HepG2 (cell line): ENCODE results near the gene TULP4. TPM values are rescaled to one million over a fixed set of nuclear protein-coding genes. Genes with fewer than 3 reads are reported as not detected.

Experiments
- DNMT1 ChIP-seq: sonication (generic); formaldehyde crosslinking; IDR thresholded peaks from 2 replicates; pipeline ENCODE4 v1.5.1; 2020; ENCODE audit warnings: mild to moderate bottlenecking, missing genetic modification reagents
- ELF4 ChIP-seq: sonication (generic); formaldehyde crosslinking; IDR thresholded peaks from 2 replicates; pipeline ENCODE4 v1.5.0; 2020; ENCODE audit warnings: missing genetic modification reagents, mild to moderate bottlenecking, moderate library complexity, borderline replicate concordance
- KLF16 ChIP-seq, 2 experiments: sonication (generic) in 1 of 2; formaldehyde crosslinking in 1 of 2; IDR thresholded peaks; 2 replicates each; pipeline versions ENCODE4 v1.6.1 to v1.8.0; 2016 to 2023; ENCODE audit warnings: missing genetic modification reagents in 2 of 2, missing compliant biosample characterization in 1 of 2
- REL ChIP-seq: sonication (generic); formaldehyde crosslinking; conservative IDR thresholded peaks from 2 replicates; pipeline ENCODE4 v1.8.0; 2022; ENCODE audit warnings: mild to moderate bottlenecking, missing genetic modification reagents, moderate library complexity
- ZNF530 ChIP-seq: sonication (generic); formaldehyde crosslinking; IDR thresholded peaks from 2 replicates; pipeline ENCODE4 v1.5.0; 2020; ENCODE audit warnings: low read depth, mild to moderate bottlenecking, missing genetic modification reagents
- ZNF552 ChIP-seq: sonication (generic); formaldehyde crosslinking; IDR thresholded peaks from 2 replicates; pipeline ENCODE4 v1.9.0; 2022; ENCODE audit warnings: missing genetic modification reagents, mild to moderate bottlenecking, borderline replicate concordance
- ZNF570 ChIP-seq: sonication (generic); formaldehyde crosslinking; IDR thresholded peaks from 2 replicates; pipeline ENCODE4 v1.4.0; 2020; ENCODE audit warnings: mild to moderate bottlenecking, missing genetic modification reagents, borderline replicate concordance
- polyA plus RNA-seq, 8 experiments: library from polyadenylated mRNA; depleted of rRNA in 3 of 8; stranded (reverse) in 7 of 8; unstranded in 1 of 8; fragments of >200 nt; fragmentation: Illumina TruSeq in 4 of 8; extraction: Trizol in 4 of 8; gene quantifications; 2 replicates each; pipeline versions ENCODE4 v1.2.1 to v1.2.3, GENCODE V29; 2011 to 2016; ENCODE audit warnings: low read depth in 4 of 8, missing spikeins in 1 of 8, mixed read lengths in 1 of 8; ENCODE audit not compliant: insufficient read depth in 1 of 8
- total RNA-seq, 5 experiments: library from RNA; depleted of rRNA; stranded (reverse); fragments of >200 nt; fragmentation: Illumina TruSeq; extraction: Trizol; gene quantifications; 2 replicates each; pipeline ENCODE4 v1.2.3, GENCODE V29; 2016; ENCODE audit warnings: low read depth in 1 of 5
- TF ChIP-seq, protein P1 (sequence below): sonication (generic); formaldehyde crosslinking; IDR thresholded peaks from 2 replicates; pipeline ENCODE4 v1.4.0; 2020; ENCODE audit warnings: mild to moderate bottlenecking, missing genetic modification reagents, borderline replicate concordance
- TF ChIP-seq, protein P2 (sequence below): sonication (generic); formaldehyde crosslinking; IDR thresholded peaks from 2 replicates; pipeline ENCODE4 v1.5.0; 2020; ENCODE audit warnings: missing genetic modification reagents
- TF ChIP-seq, protein P3 (sequence below): sonication (generic); formaldehyde crosslinking; IDR thresholded peaks from 2 replicates; pipeline ENCODE4 v1.4.0; 2020; ENCODE audit warnings: missing genetic modification reagents

Gene TULP4
- total and polyA plus RNA-seq, 2 of the 13 experiments (the other 11 are each of a cell fraction or from before 2014, with no cell fraction given) = 21.1 to 122 TPM

DNA sequence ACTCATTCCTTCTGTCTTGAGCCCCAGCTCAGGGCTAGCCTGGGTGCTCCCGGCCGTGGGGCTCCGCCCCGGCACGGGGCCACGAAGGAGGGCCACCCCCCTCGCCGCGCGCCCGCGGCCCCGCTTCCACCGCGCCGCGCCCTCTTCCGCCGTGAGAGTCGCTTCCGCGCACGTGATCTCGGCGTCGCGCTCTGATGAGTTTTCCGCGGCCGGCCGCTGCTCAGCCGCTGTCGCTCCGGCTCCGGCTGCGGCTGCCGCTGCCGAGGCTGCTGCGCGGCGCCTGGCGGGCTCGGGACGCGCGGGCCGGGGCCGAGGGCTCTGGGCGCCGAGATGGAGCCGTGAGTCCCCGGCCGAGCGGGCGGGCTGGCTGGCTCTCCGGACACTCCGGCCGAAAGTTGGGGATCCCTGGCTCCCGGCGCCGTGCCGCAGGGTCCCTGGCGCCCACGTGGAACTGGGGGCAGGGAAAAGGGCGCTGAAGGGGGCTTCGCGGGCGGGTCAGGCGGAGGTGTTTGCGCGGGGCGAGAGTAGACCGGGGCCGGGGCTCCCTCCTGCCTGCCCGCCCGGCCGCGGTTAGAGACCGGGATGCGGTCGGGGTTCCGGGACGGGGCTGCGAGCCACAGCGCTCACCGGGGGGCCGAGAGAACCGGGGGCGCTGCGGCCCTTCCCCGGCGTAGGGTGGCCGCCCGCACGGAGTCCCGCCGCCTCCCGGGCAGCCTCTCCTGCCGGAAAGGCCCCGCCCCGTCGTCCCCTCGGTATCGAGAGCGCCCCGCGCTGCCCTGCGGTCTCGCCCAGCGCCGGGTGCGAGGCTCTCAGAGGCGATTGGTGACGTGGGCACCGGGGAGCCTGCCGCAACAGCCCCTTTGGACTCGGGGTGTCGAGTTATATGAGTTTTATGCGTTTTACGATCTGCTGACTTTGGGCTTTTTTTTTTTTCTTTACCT, 247.9 kb downstream of the TULP4 start, which contains the start of gene TMEM181 (continued):
- TF ChIP-seq, protein P1, sequence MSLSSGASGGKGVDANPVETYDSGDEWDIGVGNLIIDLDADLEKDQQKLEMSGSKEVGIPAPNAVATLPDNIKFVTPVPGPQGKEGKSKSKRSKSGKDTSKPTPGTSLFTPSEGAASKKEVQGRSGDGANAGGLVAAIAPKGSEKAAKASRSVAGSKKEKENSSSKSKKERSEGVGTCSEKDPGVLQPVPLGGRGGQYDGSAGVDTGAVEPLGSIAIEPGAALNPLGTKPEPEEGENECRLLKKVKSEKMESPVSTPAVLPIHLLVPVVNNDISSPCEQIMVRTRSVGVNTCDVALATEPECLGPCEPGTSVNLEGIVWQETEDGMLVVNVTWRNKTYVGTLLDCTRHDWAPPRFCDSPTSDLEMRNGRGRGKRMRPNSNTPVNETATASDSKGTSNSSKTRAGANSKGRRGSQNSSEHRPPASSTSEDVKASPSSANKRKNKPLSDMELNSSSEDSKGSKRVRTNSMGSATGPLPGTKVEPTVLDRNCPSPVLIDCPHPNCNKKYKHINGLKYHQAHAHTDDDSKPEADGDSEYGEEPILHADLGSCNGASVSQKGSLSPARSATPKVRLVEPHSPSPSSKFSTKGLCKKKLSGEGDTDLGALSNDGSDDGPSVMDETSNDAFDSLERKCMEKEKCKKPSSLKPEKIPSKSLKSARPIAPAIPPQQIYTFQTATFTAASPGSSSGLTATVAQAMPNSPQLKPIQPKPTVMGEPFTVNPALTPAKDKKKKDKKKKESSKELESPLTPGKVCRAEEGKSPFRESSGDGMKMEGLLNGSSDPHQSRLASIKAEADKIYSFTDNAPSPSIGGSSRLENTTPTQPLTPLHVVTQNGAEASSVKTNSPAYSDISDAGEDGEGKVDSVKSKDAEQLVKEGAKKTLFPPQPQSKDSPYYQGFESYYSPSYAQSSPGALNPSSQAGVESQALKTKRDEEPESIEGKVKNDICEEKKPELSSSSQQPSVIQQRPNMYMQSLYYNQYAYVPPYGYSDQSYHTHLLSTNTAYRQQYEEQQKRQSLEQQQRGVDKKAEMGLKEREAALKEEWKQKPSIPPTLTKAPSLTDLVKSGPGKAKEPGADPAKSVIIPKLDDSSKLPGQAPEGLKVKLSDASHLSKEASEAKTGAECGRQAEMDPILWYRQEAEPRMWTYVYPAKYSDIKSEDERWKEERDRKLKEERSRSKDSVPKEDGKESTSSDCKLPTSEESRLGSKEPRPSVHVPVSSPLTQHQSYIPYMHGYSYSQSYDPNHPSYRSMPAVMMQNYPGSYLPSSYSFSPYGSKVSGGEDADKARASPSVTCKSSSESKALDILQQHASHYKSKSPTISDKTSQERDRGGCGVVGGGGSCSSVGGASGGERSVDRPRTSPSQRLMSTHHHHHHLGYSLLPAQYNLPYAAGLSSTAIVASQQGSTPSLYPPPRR (CRISPR knock-in tag) = peak; percentile 46; the same call in 1 of the 2 replicates
- TF ChIP-seq REL (CRISPR knock-in tag) (0 out of 2 replicates have a peak, but pooled peaks have one; percentile 77), ZNF552 (CRISPR knock-in tag) (no peak), ZNF570 (CRISPR knock-in tag) (no peak), KLF16 (CRISPR knock-in tag; IDR thresholded peaks at IDR 0.05) (peak in 1 of 2 experiments; percentile 51; a peak in 1 of 4 replicates), DNMT1 (no peak; the same call in 1 of the 2 replicates), ELF4 (CRISPR knock-in tag) (0 out of 2 replicates have a peak, but pooled peaks have one; percentile 69), ZNF530 (CRISPR knock-in tag) (no peak)
- TF ChIP-seq, protein P2, sequence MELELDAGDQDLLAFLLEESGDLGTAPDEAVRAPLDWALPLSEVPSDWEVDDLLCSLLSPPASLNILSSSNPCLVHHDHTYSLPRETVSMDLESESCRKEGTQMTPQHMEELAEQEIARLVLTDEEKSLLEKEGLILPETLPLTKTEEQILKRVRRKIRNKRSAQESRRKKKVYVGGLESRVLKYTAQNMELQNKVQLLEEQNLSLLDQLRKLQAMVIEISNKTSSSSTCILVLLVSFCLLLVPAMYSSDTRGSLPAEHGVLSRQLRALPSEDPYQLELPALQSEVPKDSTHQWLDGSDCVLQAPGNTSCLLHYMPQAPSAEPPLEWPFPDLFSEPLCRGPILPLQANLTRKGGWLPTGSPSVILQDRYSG (CRISPR knock-in tag) = no peak
- TF ChIP-seq, protein P3, sequence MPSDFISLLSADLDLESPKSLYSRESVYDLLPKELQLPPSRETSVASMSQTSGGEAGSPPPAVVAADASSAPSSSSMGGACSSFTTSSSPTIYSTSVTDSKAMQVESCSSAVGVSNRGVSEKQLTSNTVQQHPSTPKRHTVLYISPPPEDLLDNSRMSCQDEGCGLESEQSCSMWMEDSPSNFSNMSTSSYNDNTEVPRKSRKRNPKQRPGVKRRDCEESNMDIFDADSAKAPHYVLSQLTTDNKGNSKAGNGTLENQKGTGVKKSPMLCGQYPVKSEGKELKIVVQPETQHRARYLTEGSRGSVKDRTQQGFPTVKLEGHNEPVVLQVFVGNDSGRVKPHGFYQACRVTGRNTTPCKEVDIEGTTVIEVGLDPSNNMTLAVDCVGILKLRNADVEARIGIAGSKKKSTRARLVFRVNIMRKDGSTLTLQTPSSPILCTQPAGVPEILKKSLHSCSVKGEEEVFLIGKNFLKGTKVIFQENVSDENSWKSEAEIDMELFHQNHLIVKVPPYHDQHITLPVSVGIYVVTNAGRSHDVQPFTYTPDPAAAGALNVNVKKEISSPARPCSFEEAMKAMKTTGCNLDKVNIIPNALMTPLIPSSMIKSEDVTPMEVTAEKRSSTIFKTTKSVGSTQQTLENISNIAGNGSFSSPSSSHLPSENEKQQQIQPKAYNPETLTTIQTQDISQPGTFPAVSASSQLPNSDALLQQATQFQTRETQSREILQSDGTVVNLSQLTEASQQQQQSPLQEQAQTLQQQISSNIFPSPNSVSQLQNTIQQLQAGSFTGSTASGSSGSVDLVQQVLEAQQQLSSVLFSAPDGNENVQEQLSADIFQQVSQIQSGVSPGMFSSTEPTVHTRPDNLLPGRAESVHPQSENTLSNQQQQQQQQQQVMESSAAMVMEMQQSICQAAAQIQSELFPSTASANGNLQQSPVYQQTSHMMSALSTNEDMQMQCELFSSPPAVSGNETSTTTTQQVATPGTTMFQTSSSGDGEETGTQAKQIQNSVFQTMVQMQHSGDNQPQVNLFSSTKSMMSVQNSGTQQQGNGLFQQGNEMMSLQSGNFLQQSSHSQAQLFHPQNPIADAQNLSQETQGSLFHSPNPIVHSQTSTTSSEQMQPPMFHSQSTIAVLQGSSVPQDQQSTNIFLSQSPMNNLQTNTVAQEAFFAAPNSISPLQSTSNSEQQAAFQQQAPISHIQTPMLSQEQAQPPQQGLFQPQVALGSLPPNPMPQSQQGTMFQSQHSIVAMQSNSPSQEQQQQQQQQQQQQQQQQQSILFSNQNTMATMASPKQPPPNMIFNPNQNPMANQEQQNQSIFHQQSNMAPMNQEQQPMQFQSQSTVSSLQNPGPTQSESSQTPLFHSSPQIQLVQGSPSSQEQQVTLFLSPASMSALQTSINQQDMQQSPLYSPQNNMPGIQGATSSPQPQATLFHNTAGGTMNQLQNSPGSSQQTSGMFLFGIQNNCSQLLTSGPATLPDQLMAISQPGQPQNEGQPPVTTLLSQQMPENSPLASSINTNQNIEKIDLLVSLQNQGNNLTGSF (CRISPR knock-in tag) = 0 out of 2 replicates have a peak, but pooled peaks have one; percentile 28
